Activated effector memory CD4-positive, alpha-beta T cell treated with anti-CD3 and anti-CD28 coated beads, Interleukin-2, amount 50 U/mL, for 16 hours (primary cell): ENCODE data around the gene KRTAP19-5.
"Not testable (repeated sequence)": the region's sequence is repeated elsewhere in the genome, so short reads cannot be mapped to it uniquely, and the experiment has no call there.

Source experiments
- DNase-seq: peaks from one replicate; pipeline ENCODE4 v3.0.0-alpha.2; 2020

The KRTAP19-5 gene

GRCh38 chr21:30502041-30502440 is at the start of gene KRTAP19-5:
TSS of gene KRTAP19-5 (minus strand) at chr21:30502141. CDS start at chr21:30502090, 51 bp downstream.
- DNase-seq: no peak

- DNase-seq: no peak
These were observed 39.8 kb upstream of the KRTAP19-5 start, which contains the start of gene KRTAP19-6 for GRCh38 chr21:30541764-30542163. TSS of gene KRTAP19-6 (minus strand) at chr21:30541864. CDS start at chr21:30541833, 31 bp downstream.

GRCh38 chr21:30518876-30519275 is 16.9 kb upstream of the KRTAP19-5 start:
- DNase-seq: no peak

- DNase-seq: no peak
These were observed 13.7 kb upstream of the KRTAP19-5 start for GRCh38 chr21:30515681-30516080.

GRCh38 chr21:30505621-30506205 is 3.8 kb upstream of the KRTAP19-5 start:
- not testable (repeated sequence) for DNase-seq

GRCh38 chr21:30497065-30497464 is 4.9 kb downstream of the KRTAP19-5 start, which contains the start of gene KRTAP19-4:
TSS of gene KRTAP19-4 (minus strand) at chr21:30497165. CDS start at chr21:30497110, 55 bp downstream.
- no peak for DNase-seq

- no peak for DNase-seq
These were observed 9.9 kb downstream of the KRTAP19-5 start, which contains the start of gene KRTAP19-3 for GRCh38 chr21:30491963-30492428. TSS of gene KRTAP19-3 (minus strand) at chr21:30492013. CDS start at chr21:30491957, 56 bp downstream.

GRCh38 chr21:30487336-30487735 is 14.6 kb downstream of the KRTAP19-5 start, which contains the start of gene KRTAP19-2:
TSS of gene KRTAP19-2 (minus strand) at chr21:30487436. CDS start at chr21:30487348, 88 bp downstream.
- DNase-seq: no peak

GRCh38 chr21:30486180-30486579 is 15.8 kb downstream of the KRTAP19-5 start:
- DNase-seq: no peak

GRCh38 chr21:30482130-30482529 is 19.8 kb downstream of the KRTAP19-5 start:
- no peak for DNase-seq

- DNase-seq: no peak
These were observed 21.8 kb downstream of the KRTAP19-5 start, which contains the start of gene KRTAP19-1 for GRCh38 chr21:30480145-30480544. TSS of gene KRTAP19-1 (minus strand) at chr21:30480367. CDS start at chr21:30480317, 50 bp downstream.

GRCh38 chr21:30479259-30479658 is 22.7 kb downstream of the KRTAP19-5 start:
- no peak for DNase-seq

GRCh38 chr21:30478004-30478403 is 23.9 kb downstream of the KRTAP19-5 start:
- DNase-seq: no peak

- no peak for DNase-seq
These were observed 32.8 kb downstream of the KRTAP19-5 start for GRCh38 chr21:30468900-30469714.

- no peak for DNase-seq
These were observed 38.2 kb downstream of the KRTAP19-5 start for GRCh38 chr21:30463713-30464112.
